Measurements from ENCODE around the gene UGGT2.

Gene UGGT2

GRCh38 chr13:95970878-95971277, 82.3 kb downstream of the UGGT2 start:
- Histone ChIP-seq H3K36me3 (no peaks in the 10 kb centered on the region), H3K4me3 (no peak overlapping the region), H4K20me1 (no peaks in the 10 kb centered on the region), H3K4me1 (no peaks in the 10 kb centered on the region), H3K27ac (no peak overlapping the region), H3K9me3 (no peaks in the 10 kb centered on the region), H3K4me2 (no peak overlapping the region), H3K27me3 (no peaks in the 10 kb centered on the region), H3K9ac (no peak overlapping the region)
- no peak for TF ChIP-seq Cebpa-rat (IDR thresholded peaks at IDR 0.05)

- no peak overlapping the region for H3K9ac ChIP-seq
These were observed 84.3 kb downstream of the UGGT2 start for GRCh38 chr13:95968906-95969305.

GRCh38 chr13:95957331-95957730, 95.9 kb downstream of the UGGT2 start:
- Histone ChIP-seq H3K9me3 (peaks cover 19% of the 10 kb centered on the region), H3K36me3 (no peaks in the 10 kb centered on the region), H3K4me1 (no peaks in the 10 kb centered on the region), H3K27ac (no peak overlapping the region), H3K9ac (no peak overlapping the region), H4K20me1 (no peaks in the 10 kb centered on the region), H3K4me3 (no peak overlapping the region), H3K27me3 (no peaks in the 10 kb centered on the region), H3K4me2 (no peak overlapping the region)
- TF ChIP-seq Cebpa-rat (IDR thresholded peaks at IDR 0.05), result no peak

More at GRCh38 chr13:95968906-95969305, 84.3 kb downstream of the UGGT2 start:
- H3K4me3 ChIP-seq, result no peak overlapping the region
- no peaks in the 10 kb centered on the region for H4K20me1 ChIP-seq
- H3K36me3 ChIP-seq, result no peaks in the 10 kb centered on the region
- H3K27ac ChIP-seq, result no peak overlapping the region
- no peak overlapping the region for H3K4me2 ChIP-seq
- no peaks in the 10 kb centered on the region for H3K27me3 ChIP-seq
- no peaks in the 10 kb centered on the region for H3K9me3 ChIP-seq
- H3K4me1 ChIP-seq, result no peaks in the 10 kb centered on the region
- TF ChIP-seq Cebpa-rat (IDR thresholded peaks at IDR 0.05), result no peak

GRCh38 chr13:95956589-95957148, 96.5 kb downstream of the UGGT2 start:
- no peak overlapping the region for H3K4me3 ChIP-seq
- H3K9ac ChIP-seq, result no peak overlapping the region
- H3K4me2 ChIP-seq, result no peak overlapping the region
- H4K20me1 ChIP-seq, result no peaks in the 10 kb centered on the region
- H3K27ac ChIP-seq, result no peak overlapping the region
- no peaks in the 10 kb centered on the region for H3K36me3 ChIP-seq
- TF ChIP-seq Cebpa-rat (IDR thresholded peaks at IDR 0.05), result no peak
- no peaks in the 10 kb centered on the region for H3K4me1 ChIP-seq
- no peaks in the 10 kb centered on the region for H3K27me3 ChIP-seq
- peaks cover 19% of the 10 kb centered on the region for H3K9me3 ChIP-seq

GRCh38 chr13:95955719-95956118, 97.5 kb downstream of the UGGT2 start:
- no peak overlapping the region for H3K4me3 ChIP-seq
- H3K4me2 ChIP-seq, result no peak overlapping the region
- H3K9me3 ChIP-seq, result peaks cover 18% of the 10 kb centered on the region
- H3K27ac ChIP-seq, result no peak overlapping the region
- TF ChIP-seq Cebpa-rat (IDR thresholded peaks at IDR 0.05), result no peak
- H3K9ac ChIP-seq, result no peak overlapping the region
- no peaks in the 10 kb centered on the region for H4K20me1 ChIP-seq
- no peaks in the 10 kb centered on the region for H3K27me3 ChIP-seq
- H3K36me3 ChIP-seq, result no peaks in the 10 kb centered on the region
- H3K4me1 ChIP-seq, result no peaks in the 10 kb centered on the region

- no peaks in the 10 kb centered on the region for H4K20me1 ChIP-seq
- no peak overlapping the region for H3K27ac ChIP-seq
- H3K9me3 ChIP-seq, result peaks cover 15% of the 10 kb centered on the region
- no peak overlapping the region for H3K4me2 ChIP-seq
- H3K9ac ChIP-seq, result no peak overlapping the region
- no peak overlapping the region for H3K4me3 ChIP-seq
- H3K27me3 ChIP-seq, result no peaks in the 10 kb centered on the region
- H3K36me3 ChIP-seq, result no peaks in the 10 kb centered on the region
- H3K4me1 ChIP-seq, result no peaks in the 10 kb centered on the region
- no peak for TF ChIP-seq Cebpa-rat (IDR thresholded peaks at IDR 0.05)
These were observed 97.9 kb downstream of the UGGT2 start for GRCh38 chr13:95955255-95955654.

GRCh38 chr13:95954266-95954665, 98.9 kb downstream of the UGGT2 start:
- Histone ChIP-seq H3K4me3 (no peak overlapping the region), H3K9ac (no peak overlapping the region), H3K4me1 (no peaks in the 10 kb centered on the region), H3K27ac (no peak overlapping the region), H3K4me2 (no peak overlapping the region), H3K36me3 (no peaks in the 10 kb centered on the region), H4K20me1 (no peaks in the 10 kb centered on the region), H3K9me3 (peaks cover 7% of the 10 kb centered on the region), H3K27me3 (no peaks in the 10 kb centered on the region)
- no peak for TF ChIP-seq Cebpa-rat (IDR thresholded peaks at IDR 0.05)

GRCh38 chr13:95950103-95950502, 103.1 kb downstream of the UGGT2 start:
- Histone ChIP-seq H3K36me3 (no peaks in the 10 kb centered on the region), H3K4me2 (no peak overlapping the region), H3K4me1 (no peaks in the 10 kb centered on the region), H3K9me3 (no peaks in the 10 kb centered on the region), H3K4me3 (no peak overlapping the region), H3K27ac (no peak overlapping the region), H4K20me1 (no peaks in the 10 kb centered on the region), H3K27me3 (no peaks in the 10 kb centered on the region), H3K9ac (no peak overlapping the region)
- no peak for TF ChIP-seq Cebpa-rat (IDR thresholded peaks at IDR 0.05)

- Histone ChIP-seq H3K9ac (no peak overlapping the region), H3K4me3 (no peak overlapping the region), H3K36me3 (no peaks in the 10 kb centered on the region), H3K9me3 (no peaks in the 10 kb centered on the region), H3K27me3 (no peaks in the 10 kb centered on the region), H4K20me1 (no peaks in the 10 kb centered on the region), H3K4me1 (no peaks in the 10 kb centered on the region), H3K27ac (no peak overlapping the region), H3K4me2 (no peak overlapping the region)
- TF ChIP-seq Cebpa-rat (IDR thresholded peaks at IDR 0.05), result no peak
These were observed 104.5 kb downstream of the UGGT2 start for GRCh38 chr13:95948656-95949055.

- H3K4me2 ChIP-seq, result no peak overlapping the region
- no peak overlapping the region for H3K27ac ChIP-seq
- H3K9ac ChIP-seq, result no peak overlapping the region
- H3K9me3 ChIP-seq, result no peaks in the 10 kb centered on the region
- no peaks in the 10 kb centered on the region for H3K4me1 ChIP-seq
- H3K27me3 ChIP-seq, result no peaks in the 10 kb centered on the region
- H3K4me3 ChIP-seq, result no peak overlapping the region
- no peak for TF ChIP-seq Cebpa-rat (IDR thresholded peaks at IDR 0.05)
- H3K36me3 ChIP-seq, result no peaks in the 10 kb centered on the region
- no peaks in the 10 kb centered on the region for H4K20me1 ChIP-seq
These were observed 115.4 kb downstream of the UGGT2 start for GRCh38 chr13:95937714-95938320.

Data from BLaER1 (cell line).